Gastrocnemius medialis (tissue), 4 donors: Measurements from ENCODE around the gene NELFB.

Experiments used
- POLR2A ChIP-seq, 2 donors: fragments of 450-650 bp; IDR thresholded peaks; one replicate each; pipeline ENCODE4 v1.6.1; 2017; ENCODE audit warnings: antibody characterized with exemption in 2 of 2, mild to moderate bottlenecking in 2 of 2, moderate library complexity in 2 of 2
- TF ChIP-seq, protein P1 (sequence below), 5 experiments: fragments of 450-650 bp in 3 of 5; fragments of 200-600 bp in 2 of 5; sonication (generic) in 2 of 5; IDR thresholded peaks in 4 of 5; conservative IDR thresholded peaks in 1 of 5; 1 replicate in 4 of 5; 2 replicates in 1 of 5; pipeline ENCODE4 v1.5.1; 2016 to 2019; ENCODE audit warnings: antibody characterized with exemption in 5 of 5, mild to moderate bottlenecking in 3 of 5, moderate library complexity in 3 of 5

DNA sequence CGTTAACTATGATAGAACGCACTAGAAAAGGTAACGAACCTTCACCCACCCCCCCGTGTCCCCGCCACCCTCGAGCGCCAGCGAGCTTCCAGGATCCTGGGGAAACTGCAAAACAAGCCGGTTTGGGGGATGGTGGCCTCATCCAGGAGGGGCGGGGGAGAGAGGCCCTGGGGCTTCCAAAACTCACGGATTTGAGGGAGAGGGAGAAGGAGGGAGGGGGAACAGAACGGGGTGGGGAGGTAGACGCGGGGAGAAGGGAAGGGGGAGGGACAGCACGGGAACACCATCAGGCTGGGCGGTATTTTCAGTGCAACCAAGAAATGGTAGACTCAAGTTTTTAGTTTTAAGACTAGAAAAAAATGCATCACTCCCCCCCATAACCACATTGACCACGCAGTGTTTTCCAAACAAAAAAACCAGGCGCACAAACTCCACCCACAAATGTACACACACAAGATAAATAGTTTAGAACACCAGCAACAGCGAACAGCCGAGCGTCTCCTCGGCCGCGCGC is 45.5 kb downstream of the NELFB start:
- TF ChIP-seq, protein P1, sequence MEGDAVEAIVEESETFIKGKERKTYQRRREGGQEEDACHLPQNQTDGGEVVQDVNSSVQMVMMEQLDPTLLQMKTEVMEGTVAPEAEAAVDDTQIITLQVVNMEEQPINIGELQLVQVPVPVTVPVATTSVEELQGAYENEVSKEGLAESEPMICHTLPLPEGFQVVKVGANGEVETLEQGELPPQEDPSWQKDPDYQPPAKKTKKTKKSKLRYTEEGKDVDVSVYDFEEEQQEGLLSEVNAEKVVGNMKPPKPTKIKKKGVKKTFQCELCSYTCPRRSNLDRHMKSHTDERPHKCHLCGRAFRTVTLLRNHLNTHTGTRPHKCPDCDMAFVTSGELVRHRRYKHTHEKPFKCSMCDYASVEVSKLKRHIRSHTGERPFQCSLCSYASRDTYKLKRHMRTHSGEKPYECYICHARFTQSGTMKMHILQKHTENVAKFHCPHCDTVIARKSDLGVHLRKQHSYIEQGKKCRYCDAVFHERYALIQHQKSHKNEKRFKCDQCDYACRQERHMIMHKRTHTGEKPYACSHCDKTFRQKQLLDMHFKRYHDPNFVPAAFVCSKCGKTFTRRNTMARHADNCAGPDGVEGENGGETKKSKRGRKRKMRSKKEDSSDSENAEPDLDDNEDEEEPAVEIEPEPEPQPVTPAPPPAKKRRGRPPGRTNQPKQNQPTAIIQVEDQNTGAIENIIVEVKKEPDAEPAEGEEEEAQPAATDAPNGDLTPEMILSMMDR (IDR thresholded peaks at IDR 0.05 in 4 of 5, conservative IDR thresholded peaks at IDR 0.05 in 1 of 5) = no peak
- TF ChIP-seq POLR2A (IDR thresholded peaks at IDR 0.05) = no peak
